NCI-H446 treated with DMSO at 0.1 percent for 48 hours (cell line): ENCODE results near the gene CORO1C.

Experiments
- DNase-seq: peaks from one replicate; lab custom pipeline; 2025; lab: John Stamatoyannopoulos, UW

CORO1C gene

GRCh38 chr12:108696111-108696995 lies 35.0 kb downstream of the CORO1C start:
- no peak for DNase-seq

- no peak for DNase-seq
Observed at GRCh38 chr12:108694812-108695278, 36.5 kb downstream of the CORO1C start.

- DNase-seq: no peak
Observed at GRCh38 chr12:108693751-108694150, 37.6 kb downstream of the CORO1C start.

- no peak for DNase-seq
Observed at GRCh38 chr12:108693186-108693730, 38.1 kb downstream of the CORO1C start.

- DNase-seq: peak; percentile 72
Observed at GRCh38 chr12:108691998-108692808, 39.1 kb downstream of the CORO1C start.

- DNase-seq: peak; percentile 97
Observed at GRCh38 chr12:108691175-108691997, 39.9 kb downstream of the CORO1C start.

GRCh38 chr12:108690542-108691174 lies 40.7 kb downstream of the CORO1C start:
- no peak for DNase-seq

- DNase-seq: no peak
Observed at GRCh38 chr12:108690191-108690518, 41.2 kb downstream of the CORO1C start.

- no peak for DNase-seq
Observed at GRCh38 chr12:108689314-108690190, 41.8 kb downstream of the CORO1C start.

GRCh38 chr12:108686780-108687179 lies 44.5 kb downstream of the CORO1C start:
- DNase-seq: no peak

- DNase-seq: no peak
Observed at GRCh38 chr12:108685469-108686260, 45.7 kb downstream of the CORO1C start.

- no peak for DNase-seq
Observed at GRCh38 chr12:108683906-108684556, 47.3 kb downstream of the CORO1C start.

- no peak for DNase-seq
Observed at GRCh38 chr12:108681317-108681716, 50.0 kb downstream of the CORO1C start.

GRCh38 chr12:108679106-108679681 lies 52.1 kb downstream of the CORO1C start:
- DNase-seq: no peak

- no peak for DNase-seq
Observed at GRCh38 chr12:108678104-108678730, 53.1 kb downstream of the CORO1C start.

GRCh38 chr12:108677381-108677780 lies 53.9 kb downstream of the CORO1C start:
- DNase-seq: no peak

GRCh38 chr12:108676707-108677106 lies 54.6 kb downstream of the CORO1C start:
- DNase-seq: no peak

GRCh38 chr12:108675792-108676191 lies 55.5 kb downstream of the CORO1C start:
- DNase-seq: no peak
